Endothelial cell of umbilical vein (primary cell): ENCODE results near the gene GAK. TPM values are rescaled to one million over a fixed set of nuclear protein-coding genes. Genes with fewer than 3 reads are reported as not detected.

Source experiments
- BruUV-seq: library from RNA; stranded (reverse); fragments of 400-500 nt; replicated peaks from 2 replicates; lab custom pipeline; 2021; lab: Mats Ljungman, UMichigan
- CTCF ChIA-PET: fragments of 300-600, 350-600 bp; sonication (Branson Sonifier 250); formaldehyde crosslinking; loops from one replicate; lab custom pipeline; 2021; ENCODE audit warnings: antibody characterized with exemption, inconsistent platforms; lab: Charles Lee
- POLR2A ChIA-PET: fragments of 300-600, 350-600 bp; sonication (Branson Sonifier 250); formaldehyde crosslinking; loops from one replicate; lab custom pipeline; 2021; ENCODE audit warnings: antibody characterized with exemption, inconsistent platforms; lab: Charles Lee
- DNase-seq: peaks from one replicate; pipeline ENCODE4 v3.0.0-alpha.2; 2011; ENCODE audit warnings: low read depth, low spot score
- FAIRE-seq: peaks from 2 replicates; lab custom pipeline; 2011; peaks lifted over from hg19 to GRCh38; lab: Jason Lieb, UNC
- H2AFZ ChIP-seq: 2 replicates; pipeline ENCODE4 v1.6.0; 2012; ENCODE audit warnings: low read depth, low read length, control low read depth, inconsistent platforms
- H3K27ac ChIP-seq: 2 replicates; pipeline ENCODE4 v1.5.1; 2011; ENCODE audit warnings: low read depth, mild to moderate bottlenecking, control low read depth, low read length, moderate library complexity; ENCODE audit not compliant: insufficient read depth
- H3K27me3 ChIP-seq, 2 experiments: 2 replicates each; pipeline versions ENCODE4 v1.6.0 to v1.6.1; 2011; ENCODE audit warnings: low read length in 2 of 2, mixed read lengths in 1 of 2; ENCODE audit not compliant: control insufficient read depth in 2 of 2, insufficient read depth in 2 of 2
- H3K36me3 ChIP-seq, 2 experiments: 2 replicates in 1 of 2; 3 replicates in 1 of 2; pipeline ENCODE4 v1.5.1; 2011; ENCODE audit warnings: low read length in 2 of 2, mild to moderate bottlenecking in 1 of 2, moderate library complexity in 1 of 2; ENCODE audit not compliant: control insufficient read depth in 2 of 2, insufficient read depth in 2 of 2; ENCODE audit errors: extremely low read depth in 1 of 2
- H3K4me1 ChIP-seq: 3 replicates; pipeline ENCODE4 v1.5.1; 2011; ENCODE audit warnings: mild to moderate bottlenecking, low read length; ENCODE audit not compliant: control insufficient read depth, insufficient read depth; ENCODE audit errors: extremely low read depth
- H3K4me2 ChIP-seq: 2 replicates; pipeline ENCODE4 v1.6.1; 2011; ENCODE audit warnings: low read length, control low read depth, mixed read lengths; ENCODE audit not compliant: insufficient read depth
- H3K4me3 ChIP-seq, 3 experiments: fragments of 200-600 bp in 1 of 3; sonication (generic), shearing (Covaris generic) in 1 of 3; replicated peaks in 1 of 3; 2 replicates each; pipeline ENCODE4 v1.5.1; 2011 to 2016; ENCODE audit warnings: control low read depth in 3 of 3, low read length in 3 of 3, mild to moderate bottlenecking in 2 of 3, inconsistent platforms in 1 of 3, low read depth in 1 of 3, moderate library complexity in 1 of 3; ENCODE audit not compliant: insufficient read depth in 1 of 3
- H3K79me2 ChIP-seq: 2 replicates; pipeline ENCODE4 v1.6.0; 2012; ENCODE audit warnings: low read length, inconsistent platforms; ENCODE audit not compliant: control insufficient read depth, insufficient read depth
- H3K9ac ChIP-seq: replicated peaks from 2 replicates; pipeline ENCODE3; 2011; ENCODE audit warnings: low read length, control low read depth; ENCODE audit not compliant: insufficient read depth; ENCODE audit errors: extremely low read depth
- H3K9me1 ChIP-seq: replicated peaks from 3 replicates; pipeline ENCODE4 v1.6.0; 2011; ENCODE audit warnings: mild to moderate bottlenecking, low read length; ENCODE audit not compliant: control insufficient read depth, insufficient read depth; ENCODE audit errors: extremely low read depth
- H3K9me3 ChIP-seq: replicated peaks from 2 replicates; pipeline ENCODE4 v1.5.1; 2012; ENCODE audit warnings: low read length, inconsistent platforms; ENCODE audit not compliant: control insufficient read depth, insufficient read depth
- H4K20me1 ChIP-seq: replicated peaks from 2 replicates; pipeline ENCODE3; 2011; ENCODE audit warnings: mild to moderate bottlenecking, low read length; ENCODE audit not compliant: control insufficient read depth, insufficient read depth; ENCODE audit errors: extremely low read depth
- EZH2 ChIP-seq: IDR thresholded peaks from 2 replicates; pipeline ENCODE4 v1.6.1; 2012; ENCODE audit warnings: borderline replicate concordance, low read depth, mild to moderate bottlenecking, moderate library complexity, low read length, inconsistent platforms; ENCODE audit not compliant: severe bottlenecking
- FOS ChIP-seq: IDR thresholded peaks from 2 replicates; pipeline ENCODE4 v1.6.1; 2011; ENCODE audit warnings: mild to moderate bottlenecking, low read length, moderate library complexity, borderline replicate concordance; ENCODE audit not compliant: insufficient read depth
- GATA2 ChIP-seq: IDR thresholded peaks from 2 replicates; pipeline ENCODE4 v1.7.0; 2011; ENCODE audit warnings: low read depth, mild to moderate bottlenecking, moderate library complexity, mixed read lengths, low read length; ENCODE audit not compliant: insufficient read length, insufficient read depth
- JUN ChIP-seq: IDR thresholded peaks from 2 replicates; pipeline ENCODE4 v1.6.1; 2011; ENCODE audit warnings: borderline replicate concordance, low read depth; ENCODE audit not compliant: insufficient read length, insufficient read depth
- MAX ChIP-seq: IDR thresholded peaks from 2 replicates; pipeline ENCODE4 v1.6.1; 2011; ENCODE audit not compliant: insufficient read depth, insufficient read length
- MYC ChIP-seq: IDR thresholded peaks from one replicate; pipeline ENCODE4 v1.6.1; 2011; ENCODE audit warnings: mild to moderate bottlenecking, low read depth, low read length
- POLR2A ChIP-seq: IDR thresholded peaks from 2 replicates; pipeline ENCODE4 v1.6.1; 2012; ENCODE audit warnings: low read depth, mild to moderate bottlenecking, control low read depth, low read length
- POLR2AphosphoS5 ChIP-seq: IDR thresholded peaks from 2 replicates; pipeline ENCODE4 v1.6.1; 2012; ENCODE audit warnings: low read depth, mild to moderate bottlenecking, control low read depth, low read length, moderate library complexity; ENCODE audit not compliant: insufficient read depth
- dilution Hi-C: fragments of 300-500 bp; cut with MboI; formaldehyde crosslinking; loops from one replicate; pipeline ENCODE4 v1.15.0; 2019; ENCODE audit warnings: low sequenced_read_pairs; ENCODE audit not compliant: extremely low pct_ligation_motif_present
- intact Hi-C: fragments of 100-400 bp; cut with micrococcal nuclease; formaldehyde crosslinking; loops from one replicate; pipeline ENCODE4 v1.10.0; 2022
- polyA plus RNA-seq, 4 experiments: library from polyadenylated mRNA; depleted of rRNA in 3 of 4; stranded (reverse) in 3 of 4; unstranded in 1 of 4; fragments of >200 nt; gene quantifications; 2 replicates each; pipeline versions ENCODE4 v1.2.1 to v1.2.3, GENCODE V29; 2011 to 2012; ENCODE audit warnings: missing spikeins in 1 of 4
- total RNA-seq: library from RNA; stranded (reverse); gene quantifications from 2 replicates; pipeline ENCODE4 v1.2.3, GENCODE V29; 2021
- TF ChIP-seq, protein P1 (sequence below), 2 donors: IDR thresholded peaks; 1 replicate in 1 of 2; 2 replicates in 1 of 2; pipeline ENCODE4 v1.5.1; 2011; ENCODE audit warnings: low read length in 2 of 2, mild to moderate bottlenecking in 2 of 2, moderate library complexity in 2 of 2, control low read depth in 1 of 2, inconsistent platforms in 1 of 2, low read depth in 1 of 2; ENCODE audit not compliant: insufficient read depth in 1 of 2; ENCODE audit errors: extremely low read depth in 1 of 2

GAK gene
- total and polyA plus RNA-seq, 2 donors (not counting 3 experiments of a cell fraction or from before 2014, with no cell fraction given) = 49.6 to 109 TPM

DNA sequence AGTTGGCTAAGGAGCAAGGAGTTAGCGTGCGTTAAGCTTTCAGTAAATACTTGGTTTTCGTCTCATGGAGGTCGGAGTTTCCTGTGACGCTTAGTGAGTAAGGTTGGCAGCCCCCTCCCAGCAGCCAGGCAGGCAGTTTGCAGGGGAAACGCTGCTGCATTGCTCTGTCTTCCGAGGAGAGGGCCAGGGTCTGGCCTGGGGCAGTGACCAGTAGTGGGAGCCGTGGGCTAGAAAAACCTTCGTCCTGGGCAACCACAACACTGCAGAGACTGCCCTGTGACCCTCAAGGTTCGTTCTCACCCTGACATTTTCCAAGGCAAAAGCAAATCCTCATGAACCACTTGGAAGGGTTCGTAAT, 576 bp upstream of the GAK start:
- H3K4me3 ChIP-seq = peak overlapping the region; percentile 71 to 83 (median 82)
- no peaks in the 10 kb centered on the region for H3K9me3 ChIP-seq
- H3K4me1 ChIP-seq = peaks cover 9% of the 10 kb centered on the region
- H3K4me2 ChIP-seq = peak overlapping the region; percentile 91
- ChIA-PET CTCF (interaction anchor here (0.9 to 2.9 kb wide), 6 partner anchors 11 to 190 kb away, joined by 3 to 15 read pairs (median 4); partner anchors contain the start of gene IDUA), POLR2A (interaction anchor here (0.9 kb wide), 1 partner anchor 11 kb away, joined by 3 read pairs; no protein-coding TSS in a partner anchor)
- TSS peak; percentile 90 for BruUV-seq
- H3K9me1 ChIP-seq = no peaks in the 10 kb centered on the region
- peaks cover 0 to 2% of the 10 kb centered on the region in 2 experiments for H3K36me3 ChIP-seq
- peaks cover 39% of the 10 kb centered on the region for H3K79me2 ChIP-seq
- dilution Hi-C loops = no loop called here
- no peak for TF ChIP-seq MYC
- no peak for TF ChIP-seq POLR2A
- no peak for TF ChIP-seq MAX
- TF ChIP-seq EZH2 = no peak
- no peak for TF ChIP-seq FOS
- no peak for TF ChIP-seq JUN
- intact Hi-C loops = loop anchor here (1.0 to 2.0 kb wide), 4 partner anchors 41 to 150 kb away; partner anchors contain the start of genes DGKQ and IDUA
- no peak for FAIRE-seq
- H3K27me3 ChIP-seq = no peaks in the 10 kb centered on the region
- DNase-seq = no peak
- H4K20me1 ChIP-seq = no peaks in the 10 kb centered on the region
- peak overlapping the region; percentile 93 for H2AFZ ChIP-seq
- peak overlapping the region; percentile 82 for H3K9ac ChIP-seq
- peak overlapping the region; percentile 71 for H3K27ac ChIP-seq

- no TSS peak for BruUV-seq
- Histone ChIP-seq H3K9me3 (no peaks in the 10 kb centered on the region), H4K20me1 (no peaks in the 10 kb centered on the region), H2AFZ (peak overlapping the region; percentile 71), H3K79me2 (peaks cover 42% of the 10 kb centered on the region), H3K36me3 (peaks cover 0 to 2% of the 10 kb centered on the region in 2 experiments), H3K27me3 (no peaks in the 10 kb centered on the region), H3K9me1 (no peaks in the 10 kb centered on the region), H3K27ac (peak overlapping the region; percentile 68), H3K4me2 (peak overlapping the region; percentile 64), H3K4me1 (peaks cover 9% of the 10 kb centered on the region), H3K9ac (peak overlapping the region; percentile 93), H3K4me3 (peak overlapping the region; percentile 58 to 83 (median 82))
- TF ChIP-seq MYC (no peak), GATA2 (no peak), POLR2AphosphoS5 (no peak), EZH2 (no peak), JUN (no peak), POLR2A (no peak), MAX (no peak), FOS (no peak)
- TF ChIP-seq, protein P1, sequence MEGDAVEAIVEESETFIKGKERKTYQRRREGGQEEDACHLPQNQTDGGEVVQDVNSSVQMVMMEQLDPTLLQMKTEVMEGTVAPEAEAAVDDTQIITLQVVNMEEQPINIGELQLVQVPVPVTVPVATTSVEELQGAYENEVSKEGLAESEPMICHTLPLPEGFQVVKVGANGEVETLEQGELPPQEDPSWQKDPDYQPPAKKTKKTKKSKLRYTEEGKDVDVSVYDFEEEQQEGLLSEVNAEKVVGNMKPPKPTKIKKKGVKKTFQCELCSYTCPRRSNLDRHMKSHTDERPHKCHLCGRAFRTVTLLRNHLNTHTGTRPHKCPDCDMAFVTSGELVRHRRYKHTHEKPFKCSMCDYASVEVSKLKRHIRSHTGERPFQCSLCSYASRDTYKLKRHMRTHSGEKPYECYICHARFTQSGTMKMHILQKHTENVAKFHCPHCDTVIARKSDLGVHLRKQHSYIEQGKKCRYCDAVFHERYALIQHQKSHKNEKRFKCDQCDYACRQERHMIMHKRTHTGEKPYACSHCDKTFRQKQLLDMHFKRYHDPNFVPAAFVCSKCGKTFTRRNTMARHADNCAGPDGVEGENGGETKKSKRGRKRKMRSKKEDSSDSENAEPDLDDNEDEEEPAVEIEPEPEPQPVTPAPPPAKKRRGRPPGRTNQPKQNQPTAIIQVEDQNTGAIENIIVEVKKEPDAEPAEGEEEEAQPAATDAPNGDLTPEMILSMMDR (IDR thresholded peaks at IDR 0.05; ENCODE audit: extremely low read depth in 1 of 2, insufficient read depth in 1 of 2, low read depth in 1 of 2, low read length in 2 of 2) = no peak
- dilution Hi-C loops = no loop called here
- FAIRE-seq (peak; percentile 77), DNase-seq (peak; percentile 34)
- ChIA-PET CTCF (interaction anchor here (0.9 to 2.9 kb wide), 6 partner anchors 12 to 188 kb away, joined by 3 to 15 read pairs (median 4); partner anchors contain the start of gene IDUA), POLR2A (no interaction called here)
- intact Hi-C loops = no loop called here
Observed at GRCh38 chr4:931194-931959, 739 bp downstream of the GAK start.
